ENCODE data around the gene MALT1.
"Not testable (repeated sequence)": the region's sequence is repeated elsewhere in the genome, so short reads cannot be mapped to it uniquely, and the experiment has no call there.

The MALT1 gene

DNA sequence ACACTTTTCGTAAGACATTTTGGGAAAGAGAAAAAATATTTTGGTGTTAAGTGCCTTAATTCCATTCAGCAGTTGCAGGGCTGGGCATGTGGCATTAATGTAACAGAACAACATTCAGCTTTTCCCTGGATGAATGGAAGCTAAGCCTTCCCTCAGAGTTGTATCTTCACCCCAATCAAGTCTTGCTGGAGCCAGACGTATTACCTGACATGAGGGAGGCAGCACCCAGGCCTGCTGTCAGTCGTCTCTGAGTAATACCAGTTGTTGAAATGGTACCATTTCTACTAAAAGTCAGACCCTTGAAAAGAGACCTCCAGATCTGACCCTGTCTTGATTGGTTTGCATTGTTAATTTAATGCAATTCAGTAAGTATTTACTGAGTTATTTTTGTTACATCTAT is 57.5 kb downstream of the MALT1 start:
- no peak for DNase-seq

DNA sequence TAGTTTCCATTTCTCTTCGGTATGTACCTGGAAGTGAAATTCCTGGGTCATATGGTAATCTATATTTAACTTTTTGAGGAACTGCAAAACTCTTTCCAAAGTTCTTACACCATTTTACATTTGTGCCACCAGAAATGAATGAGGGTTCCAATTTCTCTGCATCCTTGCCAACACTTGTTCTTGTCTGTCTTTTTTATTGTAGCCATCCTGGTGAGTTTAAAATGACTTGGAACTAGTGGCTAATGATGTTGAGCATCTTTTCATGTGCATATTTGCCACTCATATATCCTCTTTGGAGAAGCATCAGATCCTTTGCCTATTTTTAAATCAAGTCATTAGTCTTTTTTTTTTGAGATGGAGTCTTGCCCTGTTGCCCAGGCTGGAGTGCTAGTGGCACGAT is 59.4 kb downstream of the MALT1 start:
- DNase-seq, result no peak

DNA sequence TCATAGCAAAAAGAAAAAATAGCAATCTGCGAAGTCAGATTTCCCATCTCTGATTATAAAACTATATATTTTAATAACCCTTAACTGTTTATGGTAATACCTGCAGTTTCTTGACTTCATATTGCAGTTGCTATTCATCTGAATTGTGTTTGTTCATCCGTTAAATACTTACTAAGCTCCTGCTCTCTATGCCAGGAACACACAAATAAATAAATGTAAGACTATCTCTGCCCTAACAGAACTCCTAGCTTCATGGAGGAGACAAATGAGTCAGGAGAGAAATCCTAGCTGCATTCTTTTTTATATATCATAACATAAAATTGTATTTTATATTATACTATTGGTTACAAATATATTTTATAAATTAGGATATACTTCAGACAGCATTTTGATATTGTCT is 61.2 kb downstream of the MALT1 start:
- DNase-seq, result no peak

DNA sequence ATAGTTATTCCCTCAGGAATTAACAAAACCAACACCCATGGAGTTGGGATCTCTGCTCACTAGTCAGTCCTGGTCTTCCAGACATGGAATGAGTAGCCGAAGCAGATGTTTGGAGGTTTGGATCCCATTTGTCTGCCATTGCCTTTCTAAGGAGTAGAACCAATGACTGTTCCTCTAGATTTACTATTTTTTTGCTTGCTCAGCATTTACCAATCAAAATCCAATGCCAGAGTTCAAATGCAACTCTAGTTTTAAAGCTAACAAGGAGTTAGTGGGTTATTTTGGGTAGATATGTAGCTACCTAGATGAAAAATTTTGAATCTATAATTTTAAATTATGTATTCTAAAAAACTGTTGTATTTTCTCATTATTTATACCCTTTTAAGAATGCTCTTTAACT is 62.6 kb downstream of the MALT1 start:
- DNase-seq, result no peak

DNA sequence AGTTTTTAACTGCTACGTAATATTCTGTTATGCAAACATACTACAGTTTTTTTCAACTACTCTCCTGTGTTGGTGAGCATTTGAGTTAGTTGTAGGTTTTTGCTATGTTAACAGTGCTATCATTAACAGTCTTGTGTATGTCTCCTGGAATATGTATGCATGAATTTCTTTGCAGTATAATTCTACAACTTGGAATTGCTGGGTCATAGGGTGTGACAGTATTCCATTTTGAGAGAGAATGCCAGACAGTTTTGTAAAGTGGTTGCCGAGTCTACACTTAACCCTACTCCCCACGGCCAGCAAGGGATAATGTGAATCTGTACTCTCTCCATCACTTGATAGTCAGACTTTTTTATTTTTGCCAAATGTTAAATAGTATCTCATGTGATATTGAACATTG is 67.1 kb downstream of the MALT1 start:
- no peak for DNase-seq

DNA sequence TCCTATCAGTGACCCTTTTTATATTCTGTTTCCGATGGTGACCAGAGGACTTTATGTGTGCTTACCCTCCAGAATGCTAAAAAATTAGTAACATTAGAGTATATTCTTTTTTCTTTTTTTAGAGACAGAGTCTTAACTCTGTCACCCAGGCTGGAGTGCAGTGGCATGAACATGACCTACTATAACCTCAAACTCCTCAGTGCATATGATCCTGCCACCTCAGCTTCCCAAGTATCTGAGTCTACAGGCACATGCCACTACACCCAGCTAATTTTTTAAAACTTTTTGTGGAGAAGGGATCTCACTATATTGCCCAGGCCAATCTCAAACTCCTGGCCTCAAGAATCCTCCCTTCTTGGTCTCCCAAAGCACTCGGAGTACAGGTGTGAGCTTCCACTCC is 74.6 kb downstream of the MALT1 start:
- DNase-seq, result no peak

DNA sequence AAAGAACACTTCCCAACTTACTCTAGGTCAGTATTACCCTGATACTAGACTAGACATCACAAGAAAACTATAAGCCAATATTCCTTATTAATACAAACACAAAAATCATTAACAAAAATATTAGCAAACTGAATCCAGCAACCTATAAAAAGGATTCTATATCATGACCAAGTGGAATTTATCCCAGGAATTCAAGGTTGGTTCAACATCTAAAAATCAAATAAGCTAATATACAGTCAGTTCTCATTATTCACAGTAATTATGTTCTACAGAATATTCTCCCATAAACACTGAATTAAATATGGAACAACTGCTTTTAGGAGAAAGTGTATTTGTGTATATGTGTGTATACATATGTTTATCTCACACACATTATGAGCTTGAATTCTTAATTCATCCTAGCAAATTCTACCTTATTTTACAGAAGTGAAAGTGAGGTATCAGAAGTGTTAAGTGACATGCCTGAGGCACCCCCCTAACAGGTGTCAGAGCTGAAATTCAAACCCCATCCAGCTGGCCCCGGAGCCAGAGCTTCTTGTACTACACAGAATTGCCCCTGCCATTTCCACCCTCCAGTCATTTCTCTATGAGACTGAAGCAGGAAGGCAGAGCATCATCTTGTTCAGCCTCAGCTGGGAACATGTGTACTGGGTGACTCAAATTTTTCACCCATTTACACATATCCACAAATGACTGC is 77.8 kb downstream of the MALT1 start:
- no peak for DNase-seq

DNA sequence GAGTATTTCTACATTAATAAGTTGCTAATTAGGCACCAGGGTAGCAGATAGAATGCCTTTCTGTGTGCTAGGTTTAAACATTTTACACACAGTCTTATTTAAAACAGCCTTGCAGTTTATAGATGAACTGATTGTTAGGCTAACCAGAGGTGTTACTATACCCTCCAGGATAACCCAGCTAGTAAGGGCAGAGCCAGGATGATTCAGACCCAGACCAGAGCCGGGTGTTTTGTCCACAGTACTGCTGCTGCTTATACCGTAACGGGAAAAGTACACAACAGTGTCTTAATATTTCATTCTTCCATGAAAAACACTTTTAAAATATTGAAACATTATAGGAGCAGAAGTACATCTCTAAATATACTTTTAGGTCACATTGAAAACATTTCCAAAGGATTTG is 82.7 kb downstream of the MALT1 start:
- DNase-seq, result no peak

DNA sequence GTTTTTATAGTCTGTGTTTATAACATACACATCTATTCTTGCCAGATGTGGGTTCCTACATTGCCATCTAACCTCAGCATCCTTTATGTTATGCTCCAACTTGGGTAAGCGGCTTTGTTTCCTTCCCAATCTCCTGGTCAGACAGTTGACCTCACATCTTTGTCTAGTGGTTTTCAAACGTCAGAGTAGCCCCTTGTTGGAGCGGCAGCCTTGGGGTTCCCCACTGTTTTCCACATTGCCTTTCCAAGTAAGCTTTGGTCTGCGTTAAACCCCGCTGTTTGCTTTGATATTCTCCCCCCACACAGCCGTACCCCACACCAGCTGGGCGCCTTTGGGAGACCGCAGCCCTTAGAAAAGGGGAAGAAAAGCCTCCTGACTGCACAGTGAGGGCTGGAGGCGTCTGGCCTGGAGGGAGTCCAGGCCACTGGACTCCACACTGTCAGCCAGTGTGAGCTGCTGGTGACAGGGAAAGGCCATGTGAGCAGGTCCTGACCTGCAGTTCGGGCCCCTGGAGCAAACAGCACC is 83.3 kb downstream of the MALT1 start:
- peak in 22 of 58 donors; percentile 6 to 58 (median 31) for DNase-seq

DNA sequence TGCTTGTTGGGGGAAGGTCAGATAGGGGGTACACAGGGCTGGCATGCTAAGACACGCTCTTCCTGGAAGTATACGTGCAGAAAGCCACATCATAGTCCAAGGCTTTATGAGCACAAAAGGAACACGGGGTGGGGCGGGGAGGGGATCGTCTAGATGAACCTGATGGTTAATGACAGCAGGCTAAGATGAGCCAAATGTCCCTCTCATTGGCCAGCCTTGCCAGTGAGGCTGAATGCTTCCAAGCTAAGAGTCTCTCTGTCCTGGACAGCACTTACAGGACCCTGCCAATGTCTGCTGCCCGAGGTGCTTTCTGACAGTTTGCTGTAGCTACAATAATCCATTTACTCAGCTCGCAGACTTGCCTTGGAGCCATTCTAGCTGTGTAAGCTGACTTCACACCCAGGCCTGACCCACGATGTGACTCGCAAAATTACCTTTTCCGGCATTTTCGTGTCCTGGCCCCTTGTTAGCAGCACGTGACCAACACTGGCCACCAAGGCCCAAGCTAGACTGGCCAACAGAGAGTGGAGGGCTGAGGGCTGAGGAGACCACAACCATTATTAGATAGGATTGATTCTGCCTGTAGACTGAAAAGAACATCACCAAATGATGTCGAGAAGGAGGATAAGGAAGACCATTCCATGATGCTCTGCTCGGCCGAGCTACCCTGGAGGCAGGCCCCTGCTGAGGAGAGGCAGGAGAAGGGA is 84.2 kb downstream of the MALT1 start:
- no peak for DNase-seq

DNA sequence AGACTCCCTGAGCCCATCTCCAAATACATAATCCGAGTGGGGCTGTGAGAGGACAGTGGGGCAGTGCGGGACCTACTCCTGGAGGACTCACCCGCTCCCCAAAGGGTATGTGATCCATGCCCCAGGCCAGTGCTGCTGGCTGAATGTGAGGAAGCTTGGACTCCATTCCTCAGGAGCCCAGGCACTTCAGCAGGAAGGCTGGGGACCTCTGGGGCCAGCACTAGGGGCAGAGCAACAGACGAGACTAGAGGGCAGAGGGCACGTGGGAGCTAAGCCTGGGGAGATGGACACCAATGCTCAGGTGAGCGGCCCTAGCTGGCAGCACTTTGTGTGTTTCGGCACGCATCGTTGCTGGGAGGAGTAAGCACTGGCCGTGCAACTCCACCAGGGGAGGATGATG is 84.9 kb downstream of the MALT1 start:
- DNase-seq, result no peak

DNA sequence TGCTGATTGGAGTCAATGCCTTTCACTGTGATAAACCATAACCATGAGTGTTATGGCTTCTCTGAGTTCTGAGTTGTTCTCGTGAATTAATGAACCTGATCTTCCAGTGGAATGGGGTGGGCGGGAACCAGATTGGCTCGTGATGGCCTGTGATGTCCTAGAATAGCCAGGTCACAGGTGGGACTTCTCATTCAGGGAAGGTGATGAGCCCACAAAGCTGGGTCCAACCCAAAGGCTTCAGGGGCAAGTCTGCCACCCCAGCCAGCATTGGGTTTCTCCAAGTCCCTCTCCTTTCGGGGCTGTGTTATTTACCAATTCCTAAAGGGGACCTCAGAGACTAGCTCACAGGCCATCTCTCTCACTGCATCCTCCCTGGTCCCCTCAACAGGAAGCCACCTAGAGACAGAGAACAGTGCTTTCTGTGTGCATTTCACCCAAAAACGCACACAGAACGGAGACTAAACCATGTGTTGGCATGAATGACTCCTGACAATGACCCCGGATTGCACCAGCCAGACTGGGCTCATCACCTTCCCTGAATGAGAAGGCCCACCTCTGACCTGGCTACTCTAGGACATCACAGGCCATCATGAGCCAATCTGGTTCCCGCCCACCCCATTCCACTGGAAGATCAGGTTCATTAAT is 85.5 kb downstream of the MALT1 start:
- no peak for DNase-seq

DNA sequence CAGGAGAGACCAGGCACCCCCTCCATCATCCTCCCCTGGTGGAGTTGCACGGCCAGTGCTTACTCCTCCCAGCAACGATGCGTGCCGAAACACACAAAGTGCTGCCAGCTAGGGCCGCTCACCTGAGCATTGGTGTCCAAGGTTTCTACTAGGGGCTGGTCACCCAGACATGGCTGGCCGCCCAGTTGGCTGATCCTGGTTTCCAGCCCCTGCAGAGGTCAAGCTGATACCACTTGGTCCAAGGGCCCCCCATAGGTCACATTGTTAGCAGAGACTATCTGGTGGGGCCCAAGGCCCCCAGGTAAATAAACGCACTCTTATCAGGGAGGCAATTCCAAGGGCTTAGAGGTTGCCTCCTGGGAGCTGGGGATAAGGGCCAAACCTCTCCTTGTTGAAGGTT is 86.1 kb downstream of the MALT1 start:
- DNase-seq, result not testable (repeated sequence)

DNA sequence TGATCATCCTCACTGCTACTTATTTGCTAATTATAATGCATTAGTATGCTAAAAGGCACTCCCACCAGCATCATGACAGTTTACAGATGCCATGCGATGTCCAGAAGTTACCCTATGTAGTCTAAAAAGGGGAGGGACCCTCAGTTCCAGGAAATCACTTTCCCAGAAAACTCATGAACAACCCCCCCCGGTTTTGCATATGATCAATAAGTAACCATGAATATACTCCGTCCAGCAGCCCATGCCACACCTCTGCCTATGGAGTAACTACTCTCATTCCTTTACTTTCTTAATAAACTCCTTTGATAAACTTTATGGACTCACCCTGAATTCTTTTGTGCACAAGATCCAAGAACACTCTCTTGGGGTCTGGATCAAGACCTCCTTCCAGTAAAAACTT is 86.8 kb downstream of the MALT1 start:
- no peak for DNase-seq

DNA sequence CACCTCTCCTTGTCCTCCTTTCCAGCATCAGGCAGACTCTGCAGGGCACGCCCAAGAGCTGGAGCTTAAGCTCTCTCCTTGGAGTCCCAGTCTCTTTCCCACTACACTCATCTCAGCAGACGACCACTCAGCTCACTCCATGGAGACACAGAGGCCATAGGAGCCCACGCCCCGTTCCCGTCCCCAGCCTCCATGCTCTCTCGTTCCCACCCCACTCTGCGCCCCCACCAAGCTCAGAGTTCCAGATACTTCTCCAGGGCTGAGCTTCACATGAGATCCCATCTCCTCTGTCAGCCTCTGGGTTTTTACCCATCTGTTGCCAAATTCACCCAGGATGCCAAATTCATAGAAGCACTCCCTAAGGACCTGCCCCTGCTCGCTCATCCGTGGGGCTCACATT is 87.3 kb downstream of the MALT1 start:
- no peak for DNase-seq

DNA sequence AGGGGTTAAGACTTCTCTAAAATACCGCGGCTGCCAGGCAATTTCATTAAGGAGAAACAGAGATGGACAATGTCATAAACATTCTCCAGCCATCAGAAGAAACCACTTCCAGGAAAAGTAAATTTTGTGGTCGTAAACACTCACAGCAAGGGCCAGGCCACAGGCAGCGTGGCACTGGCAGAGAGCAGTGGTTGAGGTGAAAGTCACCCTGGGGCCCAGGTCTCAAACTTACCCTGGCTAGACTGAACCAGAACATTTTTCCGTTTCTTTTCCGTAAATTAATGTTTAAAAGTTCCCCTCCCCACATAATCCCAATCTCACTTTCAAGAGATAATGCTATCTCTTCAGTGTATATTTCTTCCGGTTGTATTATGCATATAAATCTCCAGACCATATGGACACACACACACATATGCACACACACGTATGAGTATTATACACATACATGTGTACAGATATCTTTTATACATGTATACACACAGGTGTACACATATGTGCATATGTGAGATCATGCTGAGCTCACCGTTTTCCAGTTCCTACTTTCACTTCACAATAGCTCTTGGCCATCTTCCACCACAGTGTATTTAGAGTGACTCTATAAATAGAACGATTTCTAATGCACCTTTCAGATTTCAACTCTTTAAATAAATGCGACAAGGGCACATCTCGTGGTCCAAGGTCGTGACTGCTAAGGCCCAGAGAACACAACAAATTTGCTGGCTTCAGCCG is 90.1 kb downstream of the MALT1 start:
- no peak for DNase-seq

DNA sequence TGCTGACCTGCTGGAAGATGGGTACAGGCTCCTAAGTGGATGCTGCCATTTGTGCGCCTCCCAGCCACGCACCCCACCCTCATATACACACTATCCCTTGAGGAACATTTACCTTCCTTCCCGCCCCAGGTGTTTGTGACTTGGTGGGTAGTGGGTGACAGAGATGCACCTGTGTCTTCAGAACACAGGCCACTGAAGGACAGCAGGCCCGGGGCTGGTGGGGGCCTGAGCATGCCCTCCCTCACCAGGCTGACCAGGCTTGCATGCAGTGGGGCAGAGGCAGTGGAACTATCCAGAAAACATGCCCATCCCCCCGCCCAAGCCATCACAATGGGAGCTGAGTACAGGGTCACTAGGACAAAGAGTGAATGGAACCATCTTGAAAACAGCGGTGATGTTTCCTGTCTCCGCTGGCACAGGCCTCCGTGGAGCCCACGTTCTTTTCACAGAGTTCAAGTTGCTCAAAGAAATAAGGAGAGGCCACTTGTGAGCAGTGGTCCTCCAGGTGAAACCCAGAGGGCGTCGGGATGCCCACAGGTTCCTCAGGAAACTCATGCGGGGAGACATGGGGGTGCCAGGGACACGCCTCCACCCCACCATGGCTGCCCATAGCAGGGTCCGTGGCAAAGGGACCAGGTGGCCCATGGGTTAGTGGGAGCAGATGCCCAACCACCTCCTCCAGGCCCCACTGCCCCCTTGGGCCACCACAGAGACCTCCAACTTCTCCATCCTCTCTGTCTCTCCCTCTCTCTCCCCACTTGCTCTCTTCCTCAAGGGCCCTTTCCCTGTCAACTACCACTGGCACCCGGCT is 90.9 kb downstream of the MALT1 start:
- no peak for DNase-seq

DNA sequence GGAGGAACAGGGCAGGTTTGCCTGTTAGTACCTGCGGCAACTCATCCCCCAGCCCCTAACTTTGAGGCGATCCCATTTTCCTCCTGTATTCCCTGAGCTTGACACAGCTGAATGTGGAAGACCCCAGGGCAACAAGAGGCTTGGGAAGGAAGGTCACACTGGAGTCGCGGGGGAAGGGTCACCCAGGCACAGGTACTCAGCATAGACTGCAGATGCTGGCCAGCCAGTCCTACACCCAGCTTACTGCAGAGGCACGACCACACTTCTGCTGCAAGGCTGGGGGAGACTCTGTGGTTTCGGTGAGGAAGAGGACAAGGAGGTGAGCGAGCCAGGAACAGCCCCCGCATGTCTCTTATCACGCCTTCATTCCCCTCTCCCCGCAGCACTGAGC is 91.5 kb downstream of the MALT1 start:
- no peak for DNase-seq

DNA sequence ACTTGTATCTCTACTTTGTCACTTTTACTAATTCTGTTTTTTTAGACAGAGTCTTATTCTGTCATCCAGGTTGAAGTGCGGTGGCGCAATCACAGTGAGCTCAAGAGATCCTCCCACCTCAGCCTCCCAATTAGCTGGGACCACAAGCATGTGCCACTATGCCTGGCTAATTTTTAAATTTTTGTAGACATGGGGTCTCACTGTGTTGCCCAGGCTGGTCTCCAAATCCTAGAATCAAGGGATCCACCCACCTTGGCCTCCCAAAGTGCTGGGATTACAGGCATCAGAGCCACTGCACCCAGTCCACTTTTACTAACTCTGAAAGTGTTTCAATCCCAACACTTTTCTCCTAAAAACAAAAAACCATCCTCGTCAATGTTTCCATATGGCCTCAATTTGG is 94.9 kb downstream of the MALT1 start:
- DNase-seq, result no peak

DNA sequence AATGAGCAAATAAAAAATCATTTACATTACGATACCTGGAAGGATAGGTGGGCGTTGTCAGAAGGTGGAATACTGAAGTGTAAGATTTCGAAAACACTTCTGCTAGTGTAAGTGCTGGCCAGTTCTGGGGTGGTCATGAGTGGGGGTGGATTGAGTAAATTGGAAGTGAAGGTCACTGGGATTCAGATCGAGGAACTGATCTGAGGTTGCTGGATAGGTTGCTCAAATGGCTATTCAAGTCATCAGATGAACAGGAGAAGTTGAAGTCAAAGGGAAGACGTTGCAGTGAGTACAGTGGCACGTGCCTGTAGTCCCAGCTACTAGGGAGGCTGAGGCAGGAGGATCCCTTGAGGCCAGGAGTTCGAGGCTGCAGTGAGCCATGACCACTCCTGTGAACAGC is 95.7 kb downstream of the MALT1 start:
- DNase-seq, result no peak

Data from anterior cingulate cortex (tissue), 58 donors.